ENCODE data around the gene SMARCC2.
"Not testable (repeated sequence)": the region's sequence is repeated elsewhere in the genome, so short reads cannot be mapped to it uniquely, and the experiment has no call there.

SMARCC2 gene

GRCh38 chr12:56118688-56119357 lies 70.5 kb downstream of the SMARCC2 start:
- H3K4me1 ChIP-seq (ENCODE audit: control insufficient read depth, insufficient read depth, low read length) = peaks cover 14% of the 10 kb centered on the region
- H3K27me3 ChIP-seq (ENCODE audit: control insufficient read depth, insufficient read depth, low read length) = no peaks in the 10 kb centered on the region
- peaks cover 32% of the 10 kb centered on the region for H3K36me3 ChIP-seq (ENCODE audit: control insufficient read depth, insufficient read depth, low read length)
- peak overlapping the region; percentile 98 for H3K4me3 ChIP-seq (ENCODE audit: low read depth, low read length)
- peak overlapping the region; percentile 58 for H3K9ac ChIP-seq (ENCODE audit: low read depth, low read length)
- peak overlapping the region; percentile 84 for H3K27ac ChIP-seq (ENCODE audit: low read depth, low read length)
- H3K9me3 ChIP-seq (ENCODE audit: control insufficient read depth, insufficient read depth, low read length) = no peaks in the 10 kb centered on the region

GRCh38 chr12:56117778-56118687 lies 71.2 kb downstream of the SMARCC2 start, which contains the start of gene ZC3H10:
Gene ZC3H10 (plus strand): TSS chr12:56118266. CDS start chr12:56120563, 2,297 bp downstream.
- Histone ChIP-seq H3K36me3 (ENCODE audit: control insufficient read depth, insufficient read depth, low read length) (peaks cover 40% of the 10 kb centered on the region), H3K4me3 (ENCODE audit: low read depth, low read length) (peak within 1 kb of the TSS; percentile 98), H3K9me3 (ENCODE audit: control insufficient read depth, insufficient read depth, low read length) (no peaks in the 10 kb centered on the region), H3K9ac (ENCODE audit: low read depth, low read length) (peak within 1 kb of the TSS; percentile 99), H3K27ac (ENCODE audit: low read depth, low read length) (peak within 1 kb of the TSS; percentile 98), H3K27me3 (ENCODE audit: control insufficient read depth, insufficient read depth, low read length) (no peaks in the 10 kb centered on the region), H3K4me1 (ENCODE audit: control insufficient read depth, insufficient read depth, low read length) (peaks cover 14% of the 10 kb centered on the region)

- Histone ChIP-seq H3K4me3 (ENCODE audit: low read depth, low read length) (peak overlapping the region; percentile 98), H3K27ac (ENCODE audit: low read depth, low read length) (peak overlapping the region; percentile 98), H3K4me1 (ENCODE audit: control insufficient read depth, insufficient read depth, low read length) (peaks cover 14% of the 10 kb centered on the region), H3K9ac (ENCODE audit: low read depth, low read length) (peak overlapping the region; percentile 99), H3K36me3 (ENCODE audit: control insufficient read depth, insufficient read depth, low read length) (peaks cover 48% of the 10 kb centered on the region)
- not testable (repeated sequence) for H3K27me3 ChIP-seq (ENCODE audit: control insufficient read depth, insufficient read depth, low read length); H3K9me3 ChIP-seq (ENCODE audit: control insufficient read depth, insufficient read depth, low read length)
Observed at GRCh38 chr12:56117082-56117706, 72.1 kb downstream of the SMARCC2 start.

- H3K4me3 ChIP-seq (ENCODE audit: low read depth, low read length) = peak within 1 kb of the TSS; percentile 98
- H3K36me3 ChIP-seq (ENCODE audit: control insufficient read depth, insufficient read depth, low read length) = peaks cover 50% of the 10 kb centered on the region
- H3K27me3 ChIP-seq (ENCODE audit: control insufficient read depth, insufficient read depth, low read length) = no peaks in the 10 kb centered on the region
- peak within 1 kb of the TSS; percentile 99 for H3K9ac ChIP-seq (ENCODE audit: low read depth, low read length)
- peaks cover 14% of the 10 kb centered on the region for H3K4me1 ChIP-seq (ENCODE audit: control insufficient read depth, insufficient read depth, low read length)
- H3K27ac ChIP-seq (ENCODE audit: low read depth, low read length) = peak within 1 kb of the TSS; percentile 98
- no peaks in the 10 kb centered on the region for H3K9me3 ChIP-seq (ENCODE audit: control insufficient read depth, insufficient read depth, low read length)
Observed at GRCh38 chr12:56116267-56117081, 72.8 kb downstream of the SMARCC2 start, which contains the start of gene RPL41. Gene RPL41 (plus strand): TSS chr12:56116633.

- peak overlapping the region; percentile 99 for H3K9ac ChIP-seq (ENCODE audit: low read depth, low read length)
- H3K27me3 ChIP-seq (ENCODE audit: control insufficient read depth, insufficient read depth, low read length) = no peaks in the 10 kb centered on the region
- peaks cover 53% of the 10 kb centered on the region for H3K36me3 ChIP-seq (ENCODE audit: control insufficient read depth, insufficient read depth, low read length)
- no peaks in the 10 kb centered on the region for H3K9me3 ChIP-seq (ENCODE audit: control insufficient read depth, insufficient read depth, low read length)
- H3K4me3 ChIP-seq (ENCODE audit: low read depth, low read length) = peak overlapping the region; percentile 98
- peaks cover 14% of the 10 kb centered on the region for H3K4me1 ChIP-seq (ENCODE audit: control insufficient read depth, insufficient read depth, low read length)
- H3K27ac ChIP-seq (ENCODE audit: low read depth, low read length) = peak overlapping the region; percentile 48
Observed at GRCh38 chr12:56115329-56115728, 74.0 kb downstream of the SMARCC2 start.

GRCh38 chr12:56114084-56114483 lies 75.2 kb downstream of the SMARCC2 start:
- Histone ChIP-seq H3K9me3 (ENCODE audit: control insufficient read depth, insufficient read depth, low read length) (no peaks in the 10 kb centered on the region), H3K4me1 (ENCODE audit: control insufficient read depth, insufficient read depth, low read length) (peaks cover 6% of the 10 kb centered on the region), H3K36me3 (ENCODE audit: control insufficient read depth, insufficient read depth, low read length) (peaks cover 61% of the 10 kb centered on the region), H3K27me3 (ENCODE audit: control insufficient read depth, insufficient read depth, low read length) (no peaks in the 10 kb centered on the region), H3K27ac (ENCODE audit: low read depth, low read length) (no peak overlapping the region), H3K4me3 (ENCODE audit: low read depth, low read length) (no peak overlapping the region), H3K9ac (ENCODE audit: low read depth, low read length) (no peak overlapping the region)
